CD4-positive, alpha-beta memory T cell (primary cell): ENCODE measurements around the gene TFF2. TPM values are rescaled to one million over a fixed set of nuclear protein-coding genes. Genes with fewer than 3 reads are reported as not detected.

Experiments used
- polyA plus RNA-seq, 2 donors: library from polyadenylated mRNA; unstranded; fragments of 300-500 nt; fragmentation: Illumina TruSeq; gene quantifications; one replicate each; pipeline ENCODE4 v1.2.3, GENCODE V29; 2021
- total RNA-seq, 2 experiments: library from RNA; stranded (reverse); gene quantifications; one replicate each; pipeline ENCODE4 v1.2.3, GENCODE V29; 2021

TFF2 gene
- total and polyA plus RNA-seq, 4 experiments from 2014 or later: not detected

Other genes starting within 250 kb of the TFF2 start
- gene ABCG1, start 131.9 kb downstream of the TFF2 start, total RNA-seq: 1 to 10 TPM; 1.5 to 2.0 TPM
- 10 to 100 TPM; 17.0 to 19.6 TPM for gene ABCG1, start 131.9 kb downstream of the TFF2 start, polyA plus RNA-seq
- gene TFF3, start 35.6 kb downstream of the TFF2 start, total RNA-seq: not detected
- gene TFF3, start 35.6 kb downstream of the TFF2 start, polyA plus RNA-seq: not detected
- not detected for gene TFF1, start 15.5 kb upstream of the TFF2 start, total RNA-seq
- gene TFF1, start 15.5 kb upstream of the TFF2 start, polyA plus RNA-seq: not detected
- gene TMPRSS3, start 45.1 kb upstream of the TFF2 start, total RNA-seq: 1 to 10 TPM; 1.8 to 3.2 TPM
- 1 to 10 TPM; 4.2 to 4.5 TPM for gene TMPRSS3, start 45.1 kb upstream of the TFF2 start, polyA plus RNA-seq
- 10 to 100 TPM; 79.3 to 93.6 TPM for gene UBASH3A, start 52.9 kb upstream of the TFF2 start, total RNA-seq
- 10 to 100 TPM; 43.1 to 58.0 TPM for gene UBASH3A, start 52.9 kb upstream of the TFF2 start, polyA plus RNA-seq
- not detected for gene RSPH1, start 145.2 kb upstream of the TFF2 start, total RNA-seq
- gene RSPH1, start 145.2 kb upstream of the TFF2 start, polyA plus RNA-seq: not detected
- gene SLC37A1, start 162.9 kb upstream of the TFF2 start, total RNA-seq: 10 to 100 TPM; 18.1 to 18.5 TPM
- 1 to 10 TPM; 4.7 to 7.0 TPM for gene SLC37A1, start 162.9 kb upstream of the TFF2 start, polyA plus RNA-seq